Epithelial cell of esophagus (primary cell): ENCODE results near the gene SYNE3.
A peak's percentile ranks its signal among the peaks of the same experiment; 100 is the strongest.

Experiments used
- DNase-seq: peaks from one replicate; pipeline ENCODE4 v3.0.0; 2010; ENCODE audit warnings: low read depth
- H3K4me3 ChIP-seq: 2 replicates; pipeline ENCODE4 v1.5.1; 2011; ENCODE audit warnings: mild to moderate bottlenecking, low read length, control low read depth
- CTCF ChIP-seq: IDR thresholded peaks from 2 replicates; pipeline ENCODE4 v1.5.1; 2011; ENCODE audit warnings: low read depth, mild to moderate bottlenecking, low read length, control low read depth, inconsistent platforms; ENCODE audit not compliant: insufficient read depth; ENCODE audit errors: missing control alignments

Gene SYNE3

GRCh38 chr14:95535226-95536021, 19.0 kb upstream of the SYNE3 start:
- H3K4me3 ChIP-seq, result peak overlapping the region; percentile 86
- no peak for TF ChIP-seq CTCF
- DNase-seq, result no peak

DNA sequence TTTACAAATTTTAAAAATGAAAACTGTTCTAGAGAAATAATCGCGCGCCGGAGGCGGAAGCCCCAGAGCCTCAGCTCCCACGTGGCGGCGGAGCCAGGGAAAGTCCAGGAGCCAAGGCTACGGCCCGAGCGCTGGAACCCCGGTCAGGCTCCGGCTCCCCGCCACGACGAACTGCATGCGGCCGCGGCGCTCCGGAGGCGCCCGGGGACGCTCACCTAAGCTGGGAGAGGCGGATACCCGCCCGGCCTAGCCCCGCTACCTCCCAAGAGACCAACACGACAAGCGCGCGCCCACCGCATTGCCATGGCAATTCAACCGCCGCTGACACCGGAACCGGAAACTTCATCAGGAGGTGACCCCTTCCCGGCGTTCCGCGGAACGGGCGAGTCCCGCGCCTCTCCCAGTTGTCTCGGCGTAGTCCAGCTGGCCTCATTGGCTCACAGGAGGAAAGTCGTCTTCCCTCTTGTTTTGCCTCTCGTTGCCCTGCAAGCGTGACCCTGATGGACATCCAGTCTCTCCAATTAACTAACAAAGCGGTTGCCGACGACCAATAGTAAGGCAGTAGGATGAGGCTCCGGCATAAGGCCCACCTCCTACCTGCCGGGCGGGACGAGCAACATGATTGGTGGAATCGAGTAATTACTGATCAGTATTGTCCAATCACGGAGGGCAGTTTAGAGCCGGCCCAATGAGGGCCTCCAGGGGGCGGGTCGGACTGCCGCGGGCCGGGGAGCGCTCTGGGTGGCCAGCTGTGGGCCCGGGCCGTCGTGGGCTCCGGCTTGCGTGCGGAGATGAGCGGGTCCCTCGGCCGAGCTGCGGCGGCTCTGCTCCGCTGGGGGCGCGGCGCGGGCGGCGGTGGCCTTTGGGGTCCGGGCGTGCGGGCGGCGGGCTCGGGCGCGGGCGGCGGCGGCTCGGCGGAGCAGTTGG, 18.1 kb upstream of the SYNE3 start, which contains the start of gene GLRX5:
Gene GLRX5, plus strand, starts transcription at position 752 of the 927 bp plus-strand sequence. Its CDS starts 40 bp downstream, at position 792.
- peak within 1 kb of the TSS; percentile 86 for H3K4me3 ChIP-seq
- peak; percentile 100 for DNase-seq
- TF ChIP-seq CTCF, result no peak

DNA sequence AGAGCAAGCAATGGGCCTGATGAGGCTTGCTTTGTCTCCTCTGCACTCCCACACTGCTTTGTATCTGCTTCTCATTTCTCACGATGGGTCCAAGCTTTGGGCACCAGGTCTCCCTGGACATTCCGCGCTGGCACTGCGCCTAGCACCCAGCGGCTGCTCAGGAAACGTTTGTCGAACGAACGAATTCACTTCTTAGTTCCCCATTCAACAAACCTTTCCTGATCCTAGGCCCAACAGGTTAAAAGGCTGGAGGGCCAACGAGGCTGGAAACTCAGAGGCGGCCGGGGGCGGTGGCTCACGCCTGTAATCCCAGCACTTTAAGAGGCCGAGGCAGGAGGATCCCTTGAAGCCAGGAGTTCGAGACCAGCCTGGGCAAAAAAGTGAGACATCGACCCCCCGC, 17.4 kb upstream of the SYNE3 start:
- DNase-seq, result no peak
- H3K4me3 ChIP-seq, result peak overlapping the region; percentile 68
- no peak for TF ChIP-seq CTCF

GRCh38 chr14:95533391-95533821, 17.0 kb upstream of the SYNE3 start:
- DNase-seq, result peak; percentile 27
- TF ChIP-seq CTCF, result no peak
- H3K4me3 ChIP-seq, result peak overlapping the region; percentile 68

- no peak overlapping the region for H3K4me3 ChIP-seq
- no peak for TF ChIP-seq CTCF
- DNase-seq, result no peak
These were observed 15.5 kb upstream of the SYNE3 start for GRCh38 chr14:95531969-95532368.

DNA sequence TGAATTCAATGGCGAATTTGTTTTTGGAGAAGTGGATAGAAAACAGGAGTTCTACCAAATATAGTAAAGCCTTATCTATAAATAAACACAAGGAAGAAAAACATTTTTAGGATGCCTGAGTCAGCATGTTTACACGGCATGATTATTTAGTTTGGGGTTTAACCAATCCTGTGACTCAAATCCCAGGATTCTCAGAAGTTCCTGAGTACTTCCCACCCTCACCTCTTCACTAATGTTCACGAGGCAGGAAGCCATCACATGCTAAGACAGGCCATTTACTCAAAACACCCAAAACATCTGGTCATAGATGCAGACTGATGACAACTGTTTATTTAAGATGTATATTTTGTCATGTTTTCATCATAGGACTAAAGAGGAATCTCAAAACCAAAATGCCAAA, 15.0 kb upstream of the SYNE3 start:
- H3K4me3 ChIP-seq, result no peak overlapping the region
- peak; percentile 86 for DNase-seq
- TF ChIP-seq CTCF, result no peak
